ENCODE results near the gene TMEM259.

The TMEM259 gene

GRCh38 chr19:991174-991931 is 29.6 kb downstream of the TMEM259 start:
- DNase-seq (ENCODE audit: low read depth), result peak; percentile 64
- no peak for TF ChIP-seq CTCF (conservative IDR thresholded peaks at IDR 0.05; ENCODE audit: low read depth, low read length)
- no peak overlapping the region for H3K4me3 ChIP-seq (ENCODE audit: low read depth, low read length)

GRCh38 chr19:990746-991145 is 30.2 kb downstream of the TMEM259 start:
- no peak for TF ChIP-seq CTCF (conservative IDR thresholded peaks at IDR 0.05; ENCODE audit: low read depth, low read length)
- H3K4me3 ChIP-seq (ENCODE audit: low read depth, low read length), result no peak overlapping the region
- no peak for DNase-seq (ENCODE audit: low read depth)

- TF ChIP-seq CTCF (conservative IDR thresholded peaks at IDR 0.05; ENCODE audit: low read depth, low read length), result no peak
- H3K4me3 ChIP-seq (ENCODE audit: low read depth, low read length), result no peak overlapping the region
- DNase-seq (ENCODE audit: low read depth), result no peak
These were observed 30.8 kb downstream of the TMEM259 start for GRCh38 chr19:990119-990571.

- peak; percentile 50 for TF ChIP-seq CTCF (conservative IDR thresholded peaks at IDR 0.05; ENCODE audit: low read depth, low read length)
- DNase-seq (ENCODE audit: low read depth), result no peak
- H3K4me3 ChIP-seq (ENCODE audit: low read depth, low read length), result no peak overlapping the region
These were observed 31.4 kb downstream of the TMEM259 start for GRCh38 chr19:989381-990081.

- no peak overlapping the region for H3K4me3 ChIP-seq (ENCODE audit: low read depth, low read length)
- DNase-seq (ENCODE audit: low read depth), result no peak
- TF ChIP-seq CTCF (conservative IDR thresholded peaks at IDR 0.05; ENCODE audit: low read depth, low read length), result no peak
These were observed 32.4 kb downstream of the TMEM259 start for GRCh38 chr19:988510-988909.

- DNase-seq (ENCODE audit: low read depth), result peak; percentile 18
- no peak overlapping the region for H3K4me3 ChIP-seq (ENCODE audit: low read depth, low read length)
- TF ChIP-seq CTCF (conservative IDR thresholded peaks at IDR 0.05; ENCODE audit: low read depth, low read length), result no peak
These were observed 32.8 kb downstream of the TMEM259 start for GRCh38 chr19:988081-988480.
